Thyroid gland (tissue), 4 donors: ENCODE results near the gene GATA5.

Experiments
- CTCF ChIP-seq, 6 experiments: fragments of 200-600 bp in 3 of 6; fragments of 450-650 bp in 3 of 6; sonication (generic) in 3 of 6; IDR thresholded peaks; one replicate each; pipeline ENCODE4 v1.5.1; 2016 to 2019; ENCODE audit warnings: antibody characterized with exemption in 6 of 6, mild to moderate bottlenecking in 2 of 6, inconsistent platforms in 1 of 6, moderate library complexity in 1 of 6
- POLR2A ChIP-seq, 2 donors: fragments of 450-650 bp; IDR thresholded peaks; one replicate each; pipeline ENCODE4 v1.6.1; 2017; ENCODE audit warnings: antibody characterized with exemption in 2 of 2, mild to moderate bottlenecking in 2 of 2, moderate library complexity in 1 of 2

- TF ChIP-seq CTCF (IDR thresholded peaks at IDR 0.05), result no peak
- TF ChIP-seq POLR2A (IDR thresholded peaks at IDR 0.05), result no peak
Measured at GRCh38 chr20:62489932-62490263, 14.1 kb upstream of the GATA5 start.
